HEK293 (cell line): ENCODE measurements around the gene MRPS24.

Experiments used
- CTCF ChIA-PET: fragments of 350-600 bp; formaldehyde crosslinking; extraction: SDS; loops from one replicate; lab custom pipeline; 2021; ENCODE audit warnings: antibody characterized with exemption; lab: Yijun Ruan, JAX
- POLR2A ChIA-PET: fragments of 300-600 bp; formaldehyde crosslinking; extraction: SDS; loops from one replicate; lab custom pipeline; 2020; ENCODE audit warnings: antibody characterized with exemption, inconsistent platforms; lab: Yijun Ruan, JAX
- H3K27ac ChIP-seq: fragments of 200-500 bp; sonication (Bioruptor generic); 2 replicates; pipeline ENCODE4 v1.5.1; 2014; ENCODE audit warnings: low read depth, low read length, control low read depth, inconsistent platforms; ENCODE audit errors: extremely low read depth
- H3K36me3 ChIP-seq, 2 experiments: fragments of 200-500 bp in 1 of 2; sonication (Bioruptor generic) in 1 of 2; 1 replicate in 1 of 2; 2 replicates in 1 of 2; pipeline ENCODE4 v1.5.1; 2014 to 2017; ENCODE audit warnings: inconsistent platforms in 2 of 2, low read length in 2 of 2; ENCODE audit not compliant: control insufficient read depth in 2 of 2, insufficient read depth in 1 of 2
- H3K4me1 ChIP-seq: fragments of 200-500 bp; sonication (Bioruptor generic); 2 replicates; pipeline ENCODE4 v1.5.1; 2014; ENCODE audit warnings: mild to moderate bottlenecking, low read length, inconsistent platforms; ENCODE audit not compliant: control insufficient read depth, insufficient read depth
- H3K4me3 ChIP-seq: 2 replicates; pipeline ENCODE4 v1.5.1; 2011; ENCODE audit warnings: low read depth, mild to moderate bottlenecking, control low read depth, low read length, moderate library complexity
- H3K9me3 ChIP-seq: fragments of 200-500 bp; sonication (Bioruptor generic); 2 replicates; pipeline ENCODE4 v1.5.1; 2014; ENCODE audit warnings: low read depth, low read length, inconsistent platforms; ENCODE audit not compliant: control insufficient read depth, insufficient read depth
- FEZF1 ChIP-seq: fragments of 450-650 bp; formaldehyde crosslinking; IDR thresholded peaks from 2 replicates; pipeline ENCODE4 v1.5.1; 2016; ENCODE audit warnings: missing biosample characterization, missing genetic modification characterization
- IKZF3 ChIP-seq: fragments of 450-650 bp; IDR thresholded peaks from 2 replicates; pipeline ENCODE4 v1.5.0; 2018; ENCODE audit warnings: missing biosample characterization, mild to moderate bottlenecking, missing genetic modification characterization, moderate library complexity
- PRDM1 ChIP-seq: fragments of 450-650 bp; formaldehyde crosslinking; IDR thresholded peaks from 2 replicates; pipeline ENCODE4; 2016; ENCODE audit warnings: missing biosample characterization, missing genetic modification characterization
- RBAK ChIP-seq: fragments of 450-650 bp; formaldehyde crosslinking; IDR thresholded peaks from 2 replicates; pipeline ENCODE4 v1.5.1; 2016; ENCODE audit warnings: missing biosample characterization, missing genetic modification characterization
- SCRT1 ChIP-seq: fragments of 450-650 bp; formaldehyde crosslinking; IDR thresholded peaks from 2 replicates; pipeline ENCODE4 v1.5.1; 2016; ENCODE audit warnings: missing biosample characterization, missing genetic modification characterization, borderline replicate concordance
- TRIM28 ChIP-seq: IDR thresholded peaks from 2 replicates; pipeline ENCODE4 v1.6.1; 2011; ENCODE audit warnings: low read length, control low read depth, borderline replicate concordance
- ZBTB21 ChIP-seq: fragments of 450-650 bp; formaldehyde crosslinking; IDR thresholded peaks from 2 replicates; pipeline ENCODE4 v1.5.1; 2017; ENCODE audit warnings: missing biosample characterization, missing genetic modification characterization
- ZBTB7A ChIP-seq: fragments of 450-650 bp; formaldehyde crosslinking; IDR thresholded peaks from 2 replicates; pipeline ENCODE4 v1.5.1; 2016; ENCODE audit warnings: low read depth, missing biosample characterization, missing genetic modification characterization
- ZNF121 ChIP-seq: fragments of 450-650 bp; formaldehyde crosslinking; IDR thresholded peaks from 2 replicates; pipeline ENCODE4 v1.5.1; 2016; ENCODE audit warnings: missing biosample characterization, missing genetic modification characterization
- ZNF146 ChIP-seq: fragments of 450-650 bp; formaldehyde crosslinking; IDR thresholded peaks from 2 replicates; pipeline ENCODE4 v1.5.1; 2016; ENCODE audit warnings: missing biosample characterization, missing genetic modification characterization
- ZNF292 ChIP-seq: fragments of 450-650 bp; formaldehyde crosslinking; IDR thresholded peaks from 2 replicates; pipeline ENCODE4 v1.5.1; 2016; ENCODE audit warnings: low read depth, missing biosample characterization, missing genetic modification characterization, borderline replicate concordance
- ZNF324 ChIP-seq: fragments of 450-650 bp; formaldehyde crosslinking; IDR thresholded peaks from 2 replicates; pipeline ENCODE4 v1.5.1; 2016; ENCODE audit warnings: missing biosample characterization, missing genetic modification characterization
- ZNF426 ChIP-seq: fragments of 450-650 bp; formaldehyde crosslinking; IDR thresholded peaks from 2 replicates; pipeline ENCODE4 v1.5.1; 2017; ENCODE audit warnings: missing biosample characterization, missing genetic modification characterization, mild to moderate bottlenecking, inconsistent platforms, moderate library complexity
- ZNF48 ChIP-seq: fragments of 450-650 bp; formaldehyde crosslinking; IDR thresholded peaks from 2 replicates; pipeline ENCODE4 v1.5.1; 2016; ENCODE audit warnings: missing biosample characterization, missing genetic modification characterization
- ZNF530 ChIP-seq: fragments of 450-650 bp; formaldehyde crosslinking; IDR thresholded peaks from 2 replicates; pipeline ENCODE4 v1.5.1; 2016; ENCODE audit warnings: low read depth, missing biosample characterization, missing genetic modification characterization
- ZNF585B ChIP-seq: fragments of 450-650 bp; formaldehyde crosslinking; IDR thresholded peaks from 2 replicates; pipeline ENCODE4 v1.5.1; 2016; ENCODE audit warnings: missing biosample characterization, missing genetic modification characterization
- ZNF621 ChIP-seq: fragments of 450-650 bp; formaldehyde crosslinking; IDR thresholded peaks from 2 replicates; pipeline ENCODE4 v1.5.1; 2017; ENCODE audit warnings: missing biosample characterization, missing genetic modification characterization
- ZNF629 ChIP-seq: fragments of 450-650 bp; formaldehyde crosslinking; IDR thresholded peaks from 2 replicates; pipeline ENCODE4 v1.5.1; 2017; ENCODE audit warnings: missing biosample characterization, missing genetic modification characterization
- ZNF654 ChIP-seq: fragments of 450-650 bp; formaldehyde crosslinking; IDR thresholded peaks from 2 replicates; pipeline ENCODE4 v1.5.1; 2016; ENCODE audit warnings: low read depth, missing biosample characterization, missing genetic modification characterization
- ZNF792 ChIP-seq: fragments of 450-650 bp; formaldehyde crosslinking; IDR thresholded peaks from 2 replicates; pipeline ENCODE4 v1.5.1; 2016; ENCODE audit warnings: missing biosample characterization, missing genetic modification characterization
- ZNF837 ChIP-seq: fragments of 450-650 bp; formaldehyde crosslinking; IDR thresholded peaks from 2 replicates; pipeline ENCODE4 v1.5.1; 2016; ENCODE audit warnings: missing biosample characterization, missing genetic modification characterization
- ZXDB ChIP-seq: fragments of 450-650 bp; formaldehyde crosslinking; IDR thresholded peaks from 2 replicates; pipeline ENCODE4 v1.5.1; 2016; ENCODE audit warnings: missing biosample characterization, missing genetic modification characterization
- TF ChIP-seq, protein P1 (sequence below): fragments of 450-650 bp; formaldehyde crosslinking; IDR thresholded peaks from 2 replicates; pipeline ENCODE4 v1.5.1; 2017; ENCODE audit warnings: missing biosample characterization, missing genetic modification characterization
- TF ChIP-seq, protein P2 (sequence below): fragments of 450-650 bp; formaldehyde crosslinking; IDR thresholded peaks from 2 replicates; pipeline ENCODE4 v1.5.1; 2016; ENCODE audit warnings: missing biosample characterization, missing genetic modification characterization
- TF ChIP-seq, protein P3 (sequence below): fragments of 450-650 bp; formaldehyde crosslinking; IDR thresholded peaks from 2 replicates; pipeline ENCODE4 v1.5.1; 2017; ENCODE audit warnings: missing biosample characterization, missing genetic modification characterization
- TF ChIP-seq, protein P4 (sequence below): fragments of 450-650 bp; formaldehyde crosslinking; optimal IDR thresholded peaks from 2 replicates; pipeline ENCODE3; 2016; ENCODE audit warnings: missing biosample characterization, mild to moderate bottlenecking, missing genetic modification characterization
- TF ChIP-seq, protein P5 (sequence below): fragments of 450-650 bp; formaldehyde crosslinking; IDR thresholded peaks from 2 replicates; pipeline ENCODE4 v1.5.1; 2016; ENCODE audit warnings: missing biosample characterization, missing genetic modification characterization
- TF ChIP-seq, protein P6 (sequence below): fragments of 450-650 bp; formaldehyde crosslinking; IDR thresholded peaks from 2 replicates; pipeline ENCODE4 v1.5.1; 2016; ENCODE audit warnings: missing biosample characterization, missing genetic modification characterization

The MRPS24 gene

DNA sequence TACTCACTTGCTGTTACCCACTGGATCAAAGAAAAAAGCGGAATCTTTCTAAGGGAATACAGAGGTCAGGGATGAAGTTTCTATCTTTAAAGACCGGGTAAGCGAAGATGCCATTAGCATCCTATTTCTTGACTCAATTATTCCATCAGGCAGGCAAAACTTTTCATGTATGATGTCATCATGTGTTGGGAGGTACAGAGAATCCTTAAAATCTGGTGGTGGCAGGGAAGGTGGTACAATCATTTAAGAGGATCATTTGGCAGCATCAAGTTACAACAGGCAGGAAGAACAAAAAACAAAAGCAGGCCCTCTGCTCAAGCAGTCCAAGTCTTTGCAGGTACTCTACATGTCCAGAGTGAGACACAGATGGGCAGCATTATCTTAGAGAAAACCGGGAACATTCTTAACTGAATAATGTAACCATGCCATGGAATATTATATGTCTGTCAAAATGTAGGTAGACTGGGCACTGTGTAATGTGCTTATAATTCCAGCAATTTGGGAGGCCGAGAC, 33.3 kb upstream of the MRPS24 start:
- Histone ChIP-seq H3K27ac (no peak overlapping the region), H3K36me3 (peaks cover 3 to 7% of the 10 kb centered on the region in 2 experiments; a peak in 2 of 3 replicates), H3K4me3 (no peak overlapping the region), H3K4me1 (peaks cover 4% of the 10 kb centered on the region; the same call in 1 of the 2 replicates), H3K9me3 (no peaks in the 10 kb centered on the region)
- CTCF ChIA-PET: no interaction called here
- POLR2A ChIA-PET: no interaction called here
- TF ChIP-seq, protein P1, sequence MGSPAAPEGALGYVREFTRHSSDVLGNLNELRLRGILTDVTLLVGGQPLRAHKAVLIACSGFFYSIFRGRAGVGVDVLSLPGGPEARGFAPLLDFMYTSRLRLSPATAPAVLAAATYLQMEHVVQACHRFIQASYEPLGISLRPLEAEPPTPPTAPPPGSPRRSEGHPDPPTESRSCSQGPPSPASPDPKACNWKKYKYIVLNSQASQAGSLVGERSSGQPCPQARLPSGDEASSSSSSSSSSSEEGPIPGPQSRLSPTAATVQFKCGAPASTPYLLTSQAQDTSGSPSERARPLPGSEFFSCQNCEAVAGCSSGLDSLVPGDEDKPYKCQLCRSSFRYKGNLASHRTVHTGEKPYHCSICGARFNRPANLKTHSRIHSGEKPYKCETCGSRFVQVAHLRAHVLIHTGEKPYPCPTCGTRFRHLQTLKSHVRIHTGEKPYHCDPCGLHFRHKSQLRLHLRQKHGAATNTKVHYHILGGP (tag by site-specific recombination): no peak
- TF ChIP-seq ZNF837 (tag by site-specific recombination) (no peak), ZNF654 (tag by site-specific recombination) (no peak), TRIM28 (no peak), ZBTB7A (tag by site-specific recombination) (no peak), FEZF1 (tag by site-specific recombination) (no peak), ZBTB21 (tag by site-specific recombination) (no peak), ZNF121 (tag by site-specific recombination) (no peak), IKZF3 (tag by site-specific recombination) (0 out of 2 replicates have a peak, but pooled peaks have one; percentile 30), SCRT1 (tag by site-specific recombination) (no peak), ZNF530 (tag by site-specific recombination) (no peak), ZNF426 (tag by site-specific recombination) (no peak), ZNF585B (no peak), ZNF292 (no peak), ZNF146 (tag by site-specific recombination) (peak; percentile 72), ZNF792 (tag by site-specific recombination) (no peak), ZNF621 (no peak), ZNF324 (tag by site-specific recombination) (peak; percentile 18; the same call in 1 of the 2 replicates), RBAK (tag by site-specific recombination) (no peak), ZNF48 (tag by site-specific recombination) (no peak), ZNF629 (tag by site-specific recombination) (peak; percentile 70), ZXDB (tag by site-specific recombination) (no peak), PRDM1 (tag by site-specific recombination) (peak; percentile 42; the same call in 1 of the 2 replicates)
- TF ChIP-seq, protein P2, sequence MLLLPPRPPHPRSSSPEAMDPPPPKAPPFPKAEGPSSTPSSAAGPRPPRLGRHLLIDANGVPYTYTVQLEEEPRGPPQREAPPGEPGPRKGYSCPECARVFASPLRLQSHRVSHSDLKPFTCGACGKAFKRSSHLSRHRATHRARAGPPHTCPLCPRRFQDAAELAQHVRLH (tag by site-specific recombination): 0 out of 2 replicates have a peak, but pooled peaks have one; percentile 35
- TF ChIP-seq, protein P3, sequence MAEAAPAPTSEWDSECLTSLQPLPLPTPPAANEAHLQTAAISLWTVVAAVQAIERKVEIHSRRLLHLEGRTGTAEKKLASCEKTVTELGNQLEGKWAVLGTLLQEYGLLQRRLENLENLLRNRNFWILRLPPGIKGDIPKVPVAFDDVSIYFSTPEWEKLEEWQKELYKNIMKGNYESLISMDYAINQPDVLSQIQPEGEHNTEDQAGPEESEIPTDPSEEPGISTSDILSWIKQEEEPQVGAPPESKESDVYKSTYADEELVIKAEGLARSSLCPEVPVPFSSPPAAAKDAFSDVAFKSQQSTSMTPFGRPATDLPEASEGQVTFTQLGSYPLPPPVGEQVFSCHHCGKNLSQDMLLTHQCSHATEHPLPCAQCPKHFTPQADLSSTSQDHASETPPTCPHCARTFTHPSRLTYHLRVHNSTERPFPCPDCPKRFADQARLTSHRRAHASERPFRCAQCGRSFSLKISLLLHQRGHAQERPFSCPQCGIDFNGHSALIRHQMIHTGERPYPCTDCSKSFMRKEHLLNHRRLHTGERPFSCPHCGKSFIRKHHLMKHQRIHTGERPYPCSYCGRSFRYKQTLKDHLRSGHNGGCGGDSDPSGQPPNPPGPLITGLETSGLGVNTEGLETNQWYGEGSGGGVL (tag by site-specific recombination): no peak
- TF ChIP-seq, protein P4, sequence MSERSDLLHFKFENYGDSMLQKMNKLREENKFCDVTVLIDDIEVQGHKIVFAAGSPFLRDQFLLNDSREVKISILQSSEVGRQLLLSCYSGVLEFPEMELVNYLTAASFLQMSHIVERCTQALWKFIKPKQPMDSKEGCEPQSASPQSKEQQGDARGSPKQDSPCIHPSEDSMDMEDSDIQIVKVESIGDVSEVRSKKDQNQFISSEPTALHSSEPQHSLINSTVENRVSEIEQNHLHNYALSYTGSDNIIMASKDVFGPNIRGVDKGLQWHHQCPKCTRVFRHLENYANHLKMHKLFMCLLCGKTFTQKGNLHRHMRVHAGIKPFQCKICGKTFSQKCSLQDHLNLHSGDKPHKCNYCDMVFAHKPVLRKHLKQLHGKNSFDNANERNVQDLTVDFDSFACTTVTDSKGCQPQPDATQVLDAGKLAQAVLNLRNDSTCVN (tag by site-specific recombination): no peak
- TF ChIP-seq, protein P5, sequence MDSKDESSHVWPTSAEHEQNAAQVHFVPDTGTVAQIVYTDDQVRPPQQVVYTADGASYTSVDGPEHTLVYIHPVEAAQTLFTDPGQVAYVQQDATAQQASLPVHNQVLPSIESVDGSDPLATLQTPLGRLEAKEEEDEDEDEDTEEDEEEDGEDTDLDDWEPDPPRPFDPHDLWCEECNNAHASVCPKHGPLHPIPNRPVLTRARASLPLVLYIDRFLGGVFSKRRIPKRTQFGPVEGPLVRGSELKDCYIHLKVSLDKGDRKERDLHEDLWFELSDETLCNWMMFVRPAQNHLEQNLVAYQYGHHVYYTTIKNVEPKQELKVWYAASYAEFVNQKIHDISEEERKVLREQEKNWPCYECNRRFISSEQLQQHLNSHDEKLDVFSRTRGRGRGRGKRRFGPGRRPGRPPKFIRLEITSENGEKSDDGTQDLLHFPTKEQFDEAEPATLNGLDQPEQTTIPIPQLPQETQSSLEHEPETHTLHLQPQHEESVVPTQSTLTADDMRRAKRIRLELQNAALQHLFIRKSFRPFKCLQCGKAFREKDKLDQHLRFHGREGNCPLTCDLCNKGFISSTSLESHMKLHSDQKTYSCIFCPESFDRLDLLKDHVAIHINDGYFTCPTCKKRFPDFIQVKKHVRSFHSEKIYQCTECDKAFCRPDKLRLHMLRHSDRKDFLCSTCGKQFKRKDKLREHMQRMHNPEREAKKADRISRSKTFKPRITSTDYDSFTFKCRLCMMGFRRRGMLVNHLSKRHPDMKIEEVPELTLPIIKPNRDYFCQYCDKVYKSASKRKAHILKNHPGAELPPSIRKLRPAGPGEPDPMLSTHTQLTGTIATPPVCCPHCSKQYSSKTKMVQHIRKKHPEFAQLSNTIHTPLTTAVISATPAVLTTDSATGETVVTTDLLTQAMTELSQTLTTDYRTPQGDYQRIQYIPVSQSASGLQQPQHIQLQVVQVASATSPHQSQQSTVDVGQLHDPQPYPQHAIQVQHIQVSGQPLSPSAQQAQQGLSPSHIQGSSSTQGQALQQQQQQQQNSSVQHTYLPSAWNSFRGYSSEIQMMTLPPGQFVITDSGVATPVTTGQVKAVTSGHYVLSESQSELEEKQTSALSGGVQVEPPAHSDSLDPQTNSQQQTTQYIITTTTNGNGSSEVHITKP (tag by site-specific recombination): 0 out of 2 replicates have a peak, but pooled peaks have one; percentile 31
- TF ChIP-seq, protein P6, sequence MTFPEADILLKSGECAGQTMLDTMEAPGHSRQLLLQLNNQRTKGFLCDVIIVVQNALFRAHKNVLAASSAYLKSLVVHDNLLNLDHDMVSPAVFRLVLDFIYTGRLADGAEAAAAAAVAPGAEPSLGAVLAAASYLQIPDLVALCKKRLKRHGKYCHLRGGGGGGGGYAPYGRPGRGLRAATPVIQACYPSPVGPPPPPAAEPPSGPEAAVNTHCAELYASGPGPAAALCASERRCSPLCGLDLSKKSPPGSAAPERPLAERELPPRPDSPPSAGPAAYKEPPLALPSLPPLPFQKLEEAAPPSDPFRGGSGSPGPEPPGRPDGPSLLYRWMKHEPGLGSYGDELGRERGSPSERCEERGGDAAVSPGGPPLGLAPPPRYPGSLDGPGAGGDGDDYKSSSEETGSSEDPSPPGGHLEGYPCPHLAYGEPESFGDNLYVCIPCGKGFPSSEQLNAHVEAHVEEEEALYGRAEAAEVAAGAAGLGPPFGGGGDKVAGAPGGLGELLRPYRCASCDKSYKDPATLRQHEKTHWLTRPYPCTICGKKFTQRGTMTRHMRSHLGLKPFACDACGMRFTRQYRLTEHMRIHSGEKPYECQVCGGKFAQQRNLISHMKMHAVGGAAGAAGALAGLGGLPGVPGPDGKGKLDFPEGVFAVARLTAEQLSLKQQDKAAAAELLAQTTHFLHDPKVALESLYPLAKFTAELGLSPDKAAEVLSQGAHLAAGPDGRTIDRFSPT: no peak
